HCT116 (cell line): ENCODE measurements around the gene OR4K17. TPM values are rescaled to one million over a fixed set of nuclear protein-coding genes. Genes with fewer than 3 reads are reported as not detected.

Source experiments
- ATAC-seq: fragments of 200-7000 bp; cut with Tn5 transposase; 2 replicates; pipeline ENCODE4 v1.9.1; 2020; ENCODE audit warnings: mild to moderate bottlenecking, moderate library complexity
- BruUV-seq: library from RNA; stranded (reverse); fragments of 400-500 nt; replicated peaks from 2 replicates; lab custom pipeline; 2021; lab: Mats Ljungman, UMichigan
- CTCF ChIA-PET: fragments of 300-600 bp; sonication (Branson Sonifier 250); formaldehyde crosslinking; loops from one replicate; lab custom pipeline; 2021; ENCODE audit warnings: antibody characterized with exemption; lab: Charles Lee
- POLR2A ChIA-PET: fragments of 300-600, 350-600 bp; sonication (Branson Sonifier 250); formaldehyde crosslinking; loops from one replicate; lab custom pipeline; 2021; ENCODE audit warnings: antibody characterized with exemption; lab: Charles Lee
- RAD21 ChIA-PET, 2 experiments: fragments of 300-600 bp; sonication (Branson Sonifier 250); formaldehyde crosslinking; loops; one replicate each; lab custom pipeline; 2023; ENCODE audit warnings: low total read pairs in 2 of 2; ENCODE audit not compliant: uncharacterized antibody in 2 of 2, unreplicated experiment in 2 of 2, low non-redundant PET in 1 of 2; lab: Charles Lee
- DNase-seq: peaks from one replicate; pipeline ENCODE4 v3.0.0-alpha.2; 2010; ENCODE audit warnings: low read depth, low spot score
- H2AFZ ChIP-seq: fragments of 200-600 bp; shearing (Covaris generic), sonication (generic); 2 replicates; pipeline ENCODE4 v1.6.1; 2017; ENCODE audit warnings: low read depth, mixed run types, mixed read lengths, antibody characterized with exemption, low read length; ENCODE audit not compliant: poor library complexity, severe bottlenecking
- H3K27ac ChIP-seq: 2 replicates; pipeline ENCODE4 v1.5.1; 2012; ENCODE audit warnings: low read depth, low read length
- H3K27me3 ChIP-seq: fragments of 200-600 bp; sonication (generic); 2 replicates; pipeline ENCODE4 v1.6.1; 2016; ENCODE audit warnings: mixed run types, low read length, mixed read lengths; ENCODE audit not compliant: insufficient read depth
- H3K36me3 ChIP-seq, 2 experiments: fragments of 200-500 bp in 1 of 2; fragments of 200-600 bp in 1 of 2; sonication (Bioruptor generic) in 1 of 2; sonication (generic) in 1 of 2; 2 replicates each; pipeline versions ENCODE4 v1.5.1 to v1.6.1; 2014 to 2016; ENCODE audit warnings: low read length in 2 of 2, inconsistent platforms in 1 of 2, mixed read lengths in 1 of 2, mixed run types in 1 of 2; ENCODE audit not compliant: insufficient read depth in 2 of 2, control insufficient read depth in 1 of 2
- H3K4me1 ChIP-seq, 2 experiments: fragments of 200-600 bp in 1 of 2; sonication (generic) in 1 of 2; 2 replicates each; pipeline versions ENCODE4 v1.5.1 to v1.6.1; 2012 to 2017; ENCODE audit warnings: low read length in 2 of 2, inconsistent platforms in 1 of 2, mild to moderate bottlenecking in 1 of 2, mixed read lengths in 1 of 2, mixed run types in 1 of 2, moderate library complexity in 1 of 2; ENCODE audit not compliant: insufficient read depth in 2 of 2, control insufficient read depth in 1 of 2
- H3K4me2 ChIP-seq: fragments of 200-600 bp; sonication (generic); 2 replicates; pipeline ENCODE4 v1.6.1; 2017; ENCODE audit warnings: mixed run types, low read length, mixed read lengths
- H3K4me3 ChIP-seq, 2 experiments: fragments of 200-600 bp in 1 of 2; sonication (generic) in 1 of 2; replicated peaks in 1 of 2; 2 replicates each; pipeline ENCODE4 v1.5.1; 2011 to 2016; ENCODE audit warnings: low read length in 2 of 2, control low read depth in 1 of 2, low read depth in 1 of 2, mild to moderate bottlenecking in 1 of 2, mixed read lengths in 1 of 2, mixed run types in 1 of 2
- H3K79me2 ChIP-seq: fragments of 200-600 bp; sonication (generic); 2 replicates; pipeline ENCODE4 v1.6.1; 2017; ENCODE audit warnings: mild to moderate bottlenecking, mixed run types, low read length, moderate library complexity, mixed read lengths; ENCODE audit not compliant: insufficient read depth
- H3K9ac ChIP-seq: fragments of 200-600 bp; sonication (generic); 2 replicates; pipeline ENCODE4 v1.6.1; 2016; ENCODE audit warnings: low read length, mixed read lengths
- H3K9me2 ChIP-seq: fragments of 200-600 bp; sonication (generic), shearing (Covaris generic); 2 replicates; pipeline ENCODE4 v1.6.1; 2017; ENCODE audit warnings: mixed run types, mild to moderate bottlenecking, moderate library complexity; ENCODE audit not compliant: insufficient read depth
- H3K9me3 ChIP-seq, 2 experiments: fragments of 200-500 bp in 1 of 2; fragments of 200-600 bp in 1 of 2; sonication (Bioruptor generic) in 1 of 2; sonication (generic) in 1 of 2; 2 replicates each; pipeline ENCODE4 v1.6.1; 2014 to 2017; ENCODE audit warnings: low read length in 2 of 2, mixed read lengths in 2 of 2, inconsistent platforms in 1 of 2, low read depth in 1 of 2, mild to moderate bottlenecking in 1 of 2, mixed run types in 1 of 2, moderate library complexity in 1 of 2; ENCODE audit not compliant: control insufficient read depth in 1 of 2, insufficient read depth in 1 of 2
- H4K20me1 ChIP-seq: fragments of 200-600 bp; sonication (generic), shearing (Covaris generic); 2 replicates; pipeline ENCODE4 v1.6.1; 2017; ENCODE audit warnings: mixed run types, mild to moderate bottlenecking, moderate library complexity; ENCODE audit not compliant: insufficient read depth
- ATF3 ChIP-seq: IDR thresholded peaks from 2 replicates; pipeline ENCODE4 v1.6.1; 2012
- CTCF ChIP-seq, 3 experiments: fragments of 200-600 bp in 1 of 3; sonication (generic) in 1 of 3; IDR thresholded peaks in 2 of 3; conservative IDR thresholded peaks in 1 of 3; 2 replicates each; pipeline ENCODE4 v1.5.1; 2012 to 2017; ENCODE audit warnings: low read depth in 2 of 3, low read length in 2 of 3, antibody characterized with exemption in 1 of 3, borderline replicate concordance in 1 of 3, control low read depth in 1 of 3, mild to moderate bottlenecking in 1 of 3, mixed read lengths in 1 of 3, mixed run types in 1 of 3, moderate library complexity in 1 of 3; ENCODE audit not compliant: insufficient read depth in 1 of 3
- EGR1 ChIP-seq: IDR thresholded peaks from 2 replicates; pipeline ENCODE4 v1.6.1; 2012; ENCODE audit warnings: low read depth
- MAX ChIP-seq: IDR thresholded peaks from 2 replicates; pipeline ENCODE4 v1.6.1; 2012
- POLR2AphosphoS5 ChIP-seq: IDR thresholded peaks from 2 replicates; pipeline ENCODE4 v1.6.1; 2011; ENCODE audit warnings: mild to moderate bottlenecking, low read depth, low read length, moderate library complexity
- RAD21 ChIP-seq: IDR thresholded peaks from 2 replicates; pipeline ENCODE4 v1.6.1; 2012; ENCODE audit warnings: low read depth, mild to moderate bottlenecking
- SIN3A ChIP-seq: IDR thresholded peaks from 2 replicates; pipeline ENCODE4 v1.6.1; 2012; ENCODE audit warnings: low read depth
- intact Hi-C: fragments of 100-400 bp; cut with micrococcal nuclease; formaldehyde crosslinking; loops from 2 replicates; pipeline ENCODE4 v1.10.0; 2022
- total RNA-seq: library from RNA; stranded (reverse); gene quantifications from one replicate; pipeline ENCODE4 v1.2.1, GENCODE V29; 2021; ENCODE audit not compliant: unreplicated experiment

OR4K17 gene
- total RNA-seq, 1 experiment from 2014 or later = not detected

GRCh38 chr14:20144820-20145219 lies 34.3 kb downstream of the OR4K17 start (continued):
- no peak for TF ChIP-seq RAD21
- no peak for TF ChIP-seq ATF3
- TF ChIP-seq SIN3A = no peak
- TF ChIP-seq CTCF (IDR thresholded peaks at IDR 0.05 in 2 of 3, conservative IDR thresholded peaks at IDR 0.05 in 1 of 3; ENCODE audit: borderline replicate concordance in 1 of 3, insufficient read depth in 1 of 3, low read depth in 2 of 3, low read length in 2 of 3) = no peak

- BruUV-seq = no TSS peak
- intact Hi-C loops = no loop called here
- H3K9ac ChIP-seq = no peak overlapping the region
- no peak overlapping the region for H3K4me3 ChIP-seq
- H3K4me2 ChIP-seq = no peak overlapping the region
- H3K79me2 ChIP-seq = no peaks in the 10 kb centered on the region
- DNase-seq (no peak), ATAC-seq (no peak)
- no peaks in the 10 kb centered on the region for H3K36me3 ChIP-seq
- no peaks in the 10 kb centered on the region for H3K4me1 ChIP-seq
- no peaks in the 10 kb centered on the region for H3K9me2 ChIP-seq
- RAD21 ChIA-PET = no interaction called here
- TF ChIP-seq EGR1 = no peak
- TF ChIP-seq MAX = no peak
- no peak for TF ChIP-seq POLR2AphosphoS5
- CTCF ChIA-PET = no interaction called here
- no peak overlapping the region for H3K27ac ChIP-seq
- no peaks in the 10 kb centered on the region for H4K20me1 ChIP-seq
- H3K27me3 ChIP-seq = no peaks in the 10 kb centered on the region
- POLR2A ChIA-PET = no interaction called here
- no peak overlapping the region for H2AFZ ChIP-seq
- H3K9me3 ChIP-seq = no peaks in the 10 kb centered on the region
Observed at GRCh38 chr14:20164462-20164861, 53.9 kb downstream of the OR4K17 start.
